Measurements from ENCODE around the gene ANO8. TPM values are rescaled to one million over a fixed set of nuclear protein-coding genes. Genes with fewer than 3 reads are reported as not detected.

ANO8 gene
- total and polyA plus RNA-seq, 2 experiments from 2014 or later, result 4.5 to 24.9 TPM

- TF ChIP-seq ETS1 (IDR thresholded peaks at IDR 0.05), result no peak
- no peak for TF ChIP-seq NANOG (IDR thresholded peaks at IDR 0.05; ENCODE audit: borderline replicate concordance)
- TF ChIP-seq ZNF462 (CRISPR knock-in tag; IDR thresholded peaks at IDR 0.05), result peak; percentile 41; the same call in 1 of the 2 replicates
- TF ChIP-seq CREB1 (CRISPR knock-in tag; IDR thresholded peaks at IDR 0.05; ENCODE audit: low read depth), result peak; percentile 36; the same call in 1 of the 2 replicates
These were observed 11.5 kb upstream of the ANO8 start (continued) for GRCh38 chr19:17346109-17346671.

GRCh38 chr19:17341845-17342244 lies 7.2 kb upstream of the ANO8 start:
- ATAC-seq, result no peak
- Mint-ChIP-seq H3K9me3 (no peaks in the 10 kb centered on the region), H3K27ac (no peak overlapping the region), H3K4me3 (no peak overlapping the region), H3K4me1 (peaks cover 27% of the 10 kb centered on the region; the same call in 2 of the 3 replicates), H3K27me3 (ENCODE audit: insufficient read depth, low read depth, poor library complexity) (peaks cover 22% of the 10 kb centered on the region), H3K36me3 (ENCODE audit: low read depth) (peaks cover 32% of the 10 kb centered on the region)
- DNase-seq (ENCODE audit: low spot score), result no peak
- no peak overlapping the region for H3K4me2 ChIP-seq
- H3K36me3 ChIP-seq (ENCODE audit: insufficient read depth), result peaks cover 6% of the 10 kb centered on the region; the same call in 1 of the 2 replicates
- H3K27ac ChIP-seq (ENCODE audit: low read depth), result no peak overlapping the region
- peaks cover 26% of the 10 kb centered on the region; the same call in 1 of the 2 replicates for H3K4me1 ChIP-seq (ENCODE audit: insufficient read depth)
- H2AFZ ChIP-seq, result no peak overlapping the region
- H4K20me1 ChIP-seq (replicated peaks; ENCODE audit: insufficient read depth), result no peaks in the 10 kb centered on the region
- no peak overlapping the region for H3K4me3 ChIP-seq
- no peaks in the 10 kb centered on the region for H3K9me2 ChIP-seq (ENCODE audit: insufficient read depth)
- H3K79me2 ChIP-seq (replicated peaks; ENCODE audit: insufficient read depth), result no peaks in the 10 kb centered on the region
- peaks cover 15% of the 10 kb centered on the region; the same call in 1 of the 2 replicates for H3F3A ChIP-seq (replicated peaks; ENCODE audit: low read depth)
- no peaks in the 10 kb centered on the region for H3K27me3 ChIP-seq (ENCODE audit: insufficient read depth)
- no peak for TF ChIP-seq POLR2AphosphoS5 (IDR thresholded peaks at IDR 0.05; ENCODE audit: low read depth)
- no peak for TF ChIP-seq STAT1 (IDR thresholded peaks at IDR 0.05; ENCODE audit: unreplicated experiment)
- no peak for TF ChIP-seq CTCF (conservative IDR thresholded peaks at IDR 0.05; ENCODE audit: low read depth in 2 of 2)
- TF ChIP-seq CREB1 (CRISPR knock-in tag; IDR thresholded peaks at IDR 0.05; ENCODE audit: low read depth), result no peak
- no peak for TF ChIP-seq ETS1 (IDR thresholded peaks at IDR 0.05)
